ENCODE results near the gene WDR76.

WDR76 gene

GRCh38 chr15:43876872-43877271 is 50.1 kb downstream of the WDR76 start:
- DNase-seq (ENCODE audit: low spot score) = no peak
- TF ChIP-seq, protein P1, sequence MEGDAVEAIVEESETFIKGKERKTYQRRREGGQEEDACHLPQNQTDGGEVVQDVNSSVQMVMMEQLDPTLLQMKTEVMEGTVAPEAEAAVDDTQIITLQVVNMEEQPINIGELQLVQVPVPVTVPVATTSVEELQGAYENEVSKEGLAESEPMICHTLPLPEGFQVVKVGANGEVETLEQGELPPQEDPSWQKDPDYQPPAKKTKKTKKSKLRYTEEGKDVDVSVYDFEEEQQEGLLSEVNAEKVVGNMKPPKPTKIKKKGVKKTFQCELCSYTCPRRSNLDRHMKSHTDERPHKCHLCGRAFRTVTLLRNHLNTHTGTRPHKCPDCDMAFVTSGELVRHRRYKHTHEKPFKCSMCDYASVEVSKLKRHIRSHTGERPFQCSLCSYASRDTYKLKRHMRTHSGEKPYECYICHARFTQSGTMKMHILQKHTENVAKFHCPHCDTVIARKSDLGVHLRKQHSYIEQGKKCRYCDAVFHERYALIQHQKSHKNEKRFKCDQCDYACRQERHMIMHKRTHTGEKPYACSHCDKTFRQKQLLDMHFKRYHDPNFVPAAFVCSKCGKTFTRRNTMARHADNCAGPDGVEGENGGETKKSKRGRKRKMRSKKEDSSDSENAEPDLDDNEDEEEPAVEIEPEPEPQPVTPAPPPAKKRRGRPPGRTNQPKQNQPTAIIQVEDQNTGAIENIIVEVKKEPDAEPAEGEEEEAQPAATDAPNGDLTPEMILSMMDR (IDR thresholded peaks at IDR 0.05; ENCODE audit: extremely low read depth, missing control alignments) = no peak

- TF ChIP-seq, protein P1 (IDR thresholded peaks at IDR 0.05; ENCODE audit: extremely low read depth, missing control alignments) = no peak
- DNase-seq (ENCODE audit: low spot score) = no peak
Measured at GRCh38 chr15:43877371-43877770, 50.6 kb downstream of the WDR76 start.

- TF ChIP-seq, protein P1 (IDR thresholded peaks at IDR 0.05; ENCODE audit: extremely low read depth, missing control alignments) = no peak
- no peak for DNase-seq (ENCODE audit: low spot score)
Measured at GRCh38 chr15:43878446-43878845, 51.6 kb downstream of the WDR76 start.

GRCh38 chr15:43879386-43880355 is 52.9 kb downstream of the WDR76 start:
- TF ChIP-seq, protein P1 (IDR thresholded peaks at IDR 0.05; ENCODE audit: extremely low read depth, missing control alignments) = no peak
- DNase-seq (ENCODE audit: low spot score) = no peak

DNA sequence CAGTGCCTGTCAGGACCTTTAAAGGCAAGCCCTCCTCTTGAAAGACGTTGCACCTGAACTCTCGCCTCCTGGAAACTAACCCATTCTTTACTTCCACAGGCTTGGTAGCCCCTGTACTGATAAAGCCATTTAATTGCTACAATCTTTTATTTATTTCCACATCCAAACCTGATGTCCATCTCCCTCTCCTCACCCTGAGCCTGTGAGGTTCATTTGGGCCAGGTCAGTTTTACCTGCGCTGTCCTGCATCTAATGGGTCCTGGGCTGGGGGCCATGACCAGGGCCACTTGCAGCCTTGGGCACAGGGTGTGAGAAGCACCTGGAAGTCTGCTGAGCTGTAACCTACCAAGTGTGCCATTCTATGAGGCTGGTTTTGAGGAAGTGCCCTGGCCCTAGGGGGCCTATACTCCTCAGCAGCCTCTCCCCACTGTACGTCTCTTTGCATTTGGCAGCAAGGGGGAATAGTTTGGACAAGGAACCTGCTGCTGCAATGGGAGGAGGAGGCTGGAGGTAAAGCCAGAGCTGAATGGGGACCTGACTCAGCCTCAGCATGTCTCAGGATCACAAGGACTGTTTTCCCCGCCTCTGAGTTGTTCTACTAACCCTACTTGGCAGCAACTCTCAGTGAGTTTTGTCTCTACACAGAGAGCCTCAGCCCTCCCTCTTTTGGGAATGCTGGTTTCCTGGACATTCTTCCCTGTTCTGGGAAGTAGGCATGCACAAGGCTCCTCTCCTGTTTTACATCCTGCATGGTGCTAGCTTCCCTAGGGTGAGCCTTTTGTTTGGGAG is 53.8 kb downstream of the WDR76 start:
- DNase-seq (ENCODE audit: low spot score) = no peak
- TF ChIP-seq, protein P1 (IDR thresholded peaks at IDR 0.05; ENCODE audit: extremely low read depth, missing control alignments) = no peak

GRCh38 chr15:43881245-43881644 is 54.4 kb downstream of the WDR76 start:
- DNase-seq (ENCODE audit: low spot score) = no peak
- TF ChIP-seq, protein P1 (IDR thresholded peaks at IDR 0.05; ENCODE audit: extremely low read depth, missing control alignments) = no peak

GRCh38 chr15:43881944-43882343 is 55.1 kb downstream of the WDR76 start:
- DNase-seq (ENCODE audit: low spot score) = no peak
- TF ChIP-seq, protein P1 (IDR thresholded peaks at IDR 0.05; ENCODE audit: extremely low read depth, missing control alignments) = peak; percentile 13

All from GM20000 (cell line).